Measurements from ENCODE around the gene PSME1. TPM values are rescaled to one million over a fixed set of nuclear protein-coding genes. Genes with fewer than 3 reads are reported as not detected.
A peak's percentile ranks its signal among the peaks of the same experiment; 100 is the strongest.

Gene PSME1
- 140 TPM for total RNA-seq
- long read RNA-seq, transcript PSME1-201 (11 exons, 1,006 nt): major isoform, 48 of 54 reads
- long read RNA-seq, partial matches to known transcripts: 0 of 54 reads
- long read RNA-seq, other reads (novel, unspliced or antisense): 4 of 54 reads

DNA sequence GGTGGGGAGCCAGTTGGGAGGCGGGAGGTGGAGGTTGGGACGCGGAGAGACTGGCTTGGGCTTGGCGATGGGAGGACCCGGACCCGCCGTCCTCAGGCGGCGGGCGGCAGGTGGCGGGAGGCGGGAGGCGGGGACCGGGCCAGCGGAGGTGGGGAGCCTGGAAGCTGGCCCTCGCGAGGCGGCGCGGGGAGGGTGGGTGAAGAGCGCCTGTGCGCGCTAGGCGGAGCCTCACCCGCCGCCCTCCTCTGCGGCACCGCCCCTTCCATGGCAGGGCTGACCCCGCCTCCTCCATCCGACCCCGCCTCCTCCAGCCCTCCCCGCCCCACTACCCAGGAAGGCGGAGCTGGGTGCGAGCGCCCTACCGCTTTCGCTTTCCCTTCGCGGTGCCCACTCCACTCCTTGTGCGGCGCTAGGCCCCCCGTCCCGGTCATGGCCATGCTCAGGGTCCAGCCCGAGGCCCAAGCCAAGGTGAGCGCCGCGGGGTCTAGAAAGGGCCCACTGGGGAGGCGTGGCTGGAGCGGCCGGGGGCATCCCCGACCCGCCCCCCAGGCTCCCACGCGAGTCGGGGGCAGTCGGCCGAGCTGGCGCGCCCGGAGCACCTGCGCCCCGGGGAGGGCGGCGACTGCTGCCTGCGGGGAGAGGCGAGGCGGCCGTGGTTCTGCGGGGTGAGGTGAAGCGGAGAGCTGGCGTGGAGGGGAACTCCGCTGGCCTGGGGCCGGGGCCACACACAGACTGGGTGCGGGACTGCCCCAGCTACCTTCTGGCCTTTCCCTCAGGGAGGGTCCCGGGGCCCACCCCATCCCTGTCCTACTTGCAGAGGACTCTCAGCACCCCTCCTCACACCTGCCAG lies at the start of gene PSME1:
PSME1 (plus strand) TSS at position 361 of the 850 bp plus-strand sequence; CDS start at position 430, 69 bp downstream.
- intact Hi-C loops (cut with DNase I): no loop called here
- ATAC-seq: peak; percentile 94
- DNase-seq (ENCODE audit: missing footprints): peak; percentile 96

DNA sequence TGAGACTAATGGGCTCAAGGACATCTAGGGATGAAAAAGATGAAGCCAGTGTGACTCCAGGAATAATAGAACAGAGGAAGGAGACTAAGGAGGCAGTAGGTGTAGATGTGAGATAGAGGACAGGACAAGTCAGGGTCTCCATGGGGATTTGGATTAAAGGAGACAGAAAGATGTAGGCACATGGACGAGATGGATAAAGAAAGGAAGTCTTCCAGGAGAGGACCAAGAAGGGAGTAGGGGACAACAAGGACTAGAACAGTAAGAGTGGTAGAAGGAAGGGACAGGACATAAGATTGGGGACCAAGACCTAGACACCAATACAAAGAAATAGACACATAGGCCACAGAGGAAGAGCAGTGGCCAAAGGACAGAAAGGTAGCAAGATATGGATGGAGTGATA lies 49.0 kb upstream of the PSME1 start:
- DNase-seq (ENCODE audit: missing footprints) (no peak), ATAC-seq (no peak)
- intact Hi-C loops (cut with DNase I): no loop called here

- ATAC-seq: no peak
- no peak for DNase-seq (ENCODE audit: missing footprints)
- intact Hi-C loops (cut with DNase I): no loop called here
Measured at GRCh38 chr14:24088095-24088494, 47.9 kb upstream of the PSME1 start.

GRCh38 chr14:24089890-24090289 lies 46.1 kb upstream of the PSME1 start:
- ATAC-seq (no peak), DNase-seq (ENCODE audit: missing footprints) (no peak)
- intact Hi-C loops (cut with DNase I): loop anchor here (1.0 to 2.0 kb wide), 2 partner anchors 31 to 76 kb away; no protein-coding TSS in a partner anchor

DNA sequence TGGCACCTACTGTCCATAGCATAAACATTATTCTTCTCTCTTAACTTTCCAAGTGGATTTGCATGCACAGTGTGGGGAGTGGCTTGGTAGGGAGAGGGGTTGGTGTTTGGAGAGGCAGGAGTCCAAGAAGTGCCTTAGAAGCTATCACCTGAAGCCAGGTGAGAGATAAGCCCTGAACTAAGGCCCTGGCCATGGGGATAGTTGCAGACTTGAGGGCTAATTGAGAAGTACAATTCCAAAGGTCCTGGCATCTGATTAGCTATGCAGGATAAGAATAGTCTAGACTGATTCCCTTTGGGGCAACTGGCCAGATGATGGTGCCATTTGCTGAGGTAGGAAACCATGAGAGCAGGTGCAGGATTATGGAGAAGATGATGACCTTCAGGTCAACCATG lies 43.9 kb upstream of the PSME1 start:
- DNase-seq (ENCODE audit: missing footprints) (no peak), ATAC-seq (no peak)
- intact Hi-C loops (cut with DNase I): loop anchor here (2.0 kb wide), 1 partner anchor 17 kb away; no protein-coding TSS in a partner anchor

- intact Hi-C loops (cut with DNase I): loop anchor here (2.0 kb wide), 1 partner anchor 16 kb away; no protein-coding TSS in a partner anchor
- ATAC-seq (no peak), DNase-seq (ENCODE audit: missing footprints) (no peak)
Measured at GRCh38 chr14:24092505-24093206, 43.3 kb upstream of the PSME1 start.

- DNase-seq (ENCODE audit: missing footprints): no peak
- ATAC-seq: no peak
- intact Hi-C loops (cut with DNase I): loop anchor here (2.0 kb wide), 1 partner anchor 15 kb away; no protein-coding TSS in a partner anchor
Measured at GRCh38 chr14:24093207-24093900, 42.6 kb upstream of the PSME1 start.

GRCh38 chr14:24093901-24094840 lies 41.8 kb upstream of the PSME1 start, which contains the start of gene PCK2:
Gene PCK2, plus strand, starts transcription at chr14:24094311. Its CDS starts 95 bp downstream, at chr14:24094406.
- intact Hi-C loops (cut with DNase I): loop anchor here (2.0 kb wide), 1 partner anchor 15 kb away; no protein-coding TSS in a partner anchor
- peak; percentile 94 for ATAC-seq

GRCh38 chr14:24094841-24095270 lies 41.1 kb upstream of the PSME1 start:
- ATAC-seq (no peak), DNase-seq (ENCODE audit: missing footprints) (no peak)
- intact Hi-C loops (cut with DNase I): no loop called here

More at GRCh38 chr14:24093901-24094840, 41.8 kb upstream of the PSME1 start, which contains the start of gene PCK2:
- DNase-seq (ENCODE audit: missing footprints): peak; percentile 96

- intact Hi-C loops (cut with DNase I): no loop called here
- DNase-seq (ENCODE audit: missing footprints) (peak; percentile 81), ATAC-seq (peak; percentile 13)
Measured at GRCh38 chr14:24095271-24096068, 40.5 kb upstream of the PSME1 start.

DNA sequence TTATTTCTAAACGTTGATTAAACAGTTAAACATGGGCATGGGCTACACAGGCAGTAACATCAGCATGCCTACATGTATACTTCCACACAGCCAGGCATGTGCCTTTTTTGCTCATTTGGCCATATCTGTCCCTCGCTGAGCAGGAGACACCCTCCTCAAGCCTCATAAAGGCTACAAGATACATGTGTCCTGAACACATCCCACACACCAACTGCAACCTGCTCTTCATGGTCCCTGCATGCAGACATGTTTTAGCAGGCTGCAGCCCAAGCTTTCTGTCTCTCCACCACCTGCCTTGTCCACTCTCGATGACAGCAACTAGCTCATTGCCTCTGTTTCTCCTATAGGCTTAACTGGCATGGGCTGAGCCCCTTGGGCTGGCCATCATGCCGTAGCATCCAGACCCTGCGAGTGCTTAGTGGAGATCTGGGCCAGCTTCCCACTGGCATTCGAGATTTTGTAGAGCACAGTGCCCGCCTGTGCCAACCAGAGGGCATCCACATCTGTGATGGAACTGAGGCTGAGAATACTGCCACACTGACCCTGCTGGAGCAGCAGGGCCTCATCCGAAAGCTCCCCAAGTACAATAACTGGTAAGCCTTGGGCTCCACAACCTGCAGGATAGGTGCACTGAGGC lies 39.3 kb upstream of the PSME1 start:
- DNase-seq (ENCODE audit: missing footprints) (no peak), ATAC-seq (no peak)
- intact Hi-C loops (cut with DNase I): no loop called here

DNA sequence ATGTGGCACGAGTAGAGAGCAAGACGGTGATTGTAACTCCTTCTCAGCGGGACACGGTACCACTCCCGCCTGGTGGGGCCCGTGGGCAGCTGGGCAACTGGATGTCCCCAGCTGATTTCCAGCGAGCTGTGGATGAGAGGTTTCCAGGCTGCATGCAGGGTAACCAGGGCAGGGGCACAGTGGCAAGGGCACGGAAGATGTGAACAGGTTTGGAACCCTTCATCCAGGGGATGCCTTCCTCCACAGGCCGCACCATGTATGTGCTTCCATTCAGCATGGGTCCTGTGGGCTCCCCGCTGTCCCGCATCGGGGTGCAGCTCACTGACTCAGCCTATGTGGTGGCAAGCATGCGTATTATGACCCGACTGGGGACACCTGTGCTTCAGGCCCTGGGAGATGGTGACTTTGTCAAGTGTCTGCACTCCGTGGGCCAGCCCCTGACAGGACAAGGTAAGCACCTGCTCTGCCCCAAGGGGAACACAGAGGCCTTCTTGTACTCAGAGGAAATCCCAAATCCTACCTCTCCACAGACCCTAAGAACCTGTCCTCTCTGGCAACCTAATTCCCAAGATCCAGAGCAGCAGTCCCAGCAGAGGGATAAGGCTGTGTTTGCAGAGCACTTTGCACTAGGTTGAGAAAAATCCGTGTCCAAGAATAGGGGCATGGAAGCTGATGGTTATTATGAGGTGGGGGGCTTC lies 37.6 kb upstream of the PSME1 start:
- intact Hi-C loops (cut with DNase I): no loop called here
- DNase-seq (ENCODE audit: missing footprints): no peak
- no peak for ATAC-seq

- no peak for DNase-seq (ENCODE audit: missing footprints)
- no peak for ATAC-seq
- intact Hi-C loops (cut with DNase I): no loop called here
Measured at GRCh38 chr14:24098927-24099813, 36.8 kb upstream of the PSME1 start.

GRCh38 chr14:24100197-24100981 lies 35.6 kb upstream of the PSME1 start:
- intact Hi-C loops (cut with DNase I): no loop called here
- ATAC-seq: no peak
- no peak for DNase-seq (ENCODE audit: missing footprints)
